ENCODE results near the gene TXNIP. TPM values are rescaled to one million over a fixed set of nuclear protein-coding genes. Genes with fewer than 3 reads are reported as not detected.

The TXNIP gene
- total and polyA plus RNA-seq, 4 donors: 178 to 1,810 (median 703) TPM

DNA sequence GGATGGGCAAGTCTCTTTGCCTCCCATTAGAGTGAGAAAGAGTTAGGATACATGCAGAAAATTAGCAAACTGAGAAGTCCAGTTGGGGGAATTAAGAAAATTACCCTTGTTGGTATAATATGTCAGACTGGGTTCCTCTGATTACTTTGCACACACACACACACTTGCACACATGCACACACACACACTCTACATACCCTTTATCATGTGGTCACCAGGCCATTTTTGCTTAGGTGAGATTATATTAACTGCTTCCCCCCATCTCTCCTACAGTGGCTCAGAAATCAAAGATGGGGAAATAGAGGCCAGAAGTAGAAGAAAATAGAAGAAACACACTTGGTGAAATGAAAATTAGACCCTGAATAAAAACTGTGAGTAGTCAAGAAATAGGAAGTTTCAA, 37.6 kb downstream of the TXNIP start:
- Histone ChIP-seq H3K9ac (ENCODE audit: insufficient read depth in 1 of 2, low read length in 2 of 2) (no peak overlapping the region), H3K27ac (ENCODE audit: low read depth in 1 of 2, low read length in 1 of 2) (no peak overlapping the region), H3K36me3 (ENCODE audit: control insufficient read depth in 4 of 4, insufficient read depth in 4 of 4, low read length in 4 of 4) (peaks cover 0 to 3% (median 0%) of the 10 kb centered on the region in 4 donors), H3K27me3 (ENCODE audit: control insufficient read depth in 3 of 3, insufficient read depth in 3 of 3, low read length in 2 of 3) (peaks cover 0 to 18% (median 4%) of the 10 kb centered on the region in 3 donors), H3K9me3 (ENCODE audit: control insufficient read depth in 4 of 4, insufficient read depth in 3 of 4, low read length in 3 of 4) (no peaks in the 10 kb centered on the region), H3K4me1 (ENCODE audit: control insufficient read depth in 5 of 5, insufficient read depth in 5 of 5, low read length in 5 of 5) (peaks cover 16 to 72% (median 23%) of the 10 kb centered on the region in 5 donors), H3K4me3 (no peak overlapping the region)
- TF ChIP-seq, protein P1, sequence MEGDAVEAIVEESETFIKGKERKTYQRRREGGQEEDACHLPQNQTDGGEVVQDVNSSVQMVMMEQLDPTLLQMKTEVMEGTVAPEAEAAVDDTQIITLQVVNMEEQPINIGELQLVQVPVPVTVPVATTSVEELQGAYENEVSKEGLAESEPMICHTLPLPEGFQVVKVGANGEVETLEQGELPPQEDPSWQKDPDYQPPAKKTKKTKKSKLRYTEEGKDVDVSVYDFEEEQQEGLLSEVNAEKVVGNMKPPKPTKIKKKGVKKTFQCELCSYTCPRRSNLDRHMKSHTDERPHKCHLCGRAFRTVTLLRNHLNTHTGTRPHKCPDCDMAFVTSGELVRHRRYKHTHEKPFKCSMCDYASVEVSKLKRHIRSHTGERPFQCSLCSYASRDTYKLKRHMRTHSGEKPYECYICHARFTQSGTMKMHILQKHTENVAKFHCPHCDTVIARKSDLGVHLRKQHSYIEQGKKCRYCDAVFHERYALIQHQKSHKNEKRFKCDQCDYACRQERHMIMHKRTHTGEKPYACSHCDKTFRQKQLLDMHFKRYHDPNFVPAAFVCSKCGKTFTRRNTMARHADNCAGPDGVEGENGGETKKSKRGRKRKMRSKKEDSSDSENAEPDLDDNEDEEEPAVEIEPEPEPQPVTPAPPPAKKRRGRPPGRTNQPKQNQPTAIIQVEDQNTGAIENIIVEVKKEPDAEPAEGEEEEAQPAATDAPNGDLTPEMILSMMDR (IDR thresholded peaks at IDR 0.05; ENCODE audit: control extremely low read depth, extremely low read depth): no peak
- ATAC-seq (ENCODE audit: insufficient read depth, low FRiP score): no peak
- DNase-seq: no peak

DNA sequence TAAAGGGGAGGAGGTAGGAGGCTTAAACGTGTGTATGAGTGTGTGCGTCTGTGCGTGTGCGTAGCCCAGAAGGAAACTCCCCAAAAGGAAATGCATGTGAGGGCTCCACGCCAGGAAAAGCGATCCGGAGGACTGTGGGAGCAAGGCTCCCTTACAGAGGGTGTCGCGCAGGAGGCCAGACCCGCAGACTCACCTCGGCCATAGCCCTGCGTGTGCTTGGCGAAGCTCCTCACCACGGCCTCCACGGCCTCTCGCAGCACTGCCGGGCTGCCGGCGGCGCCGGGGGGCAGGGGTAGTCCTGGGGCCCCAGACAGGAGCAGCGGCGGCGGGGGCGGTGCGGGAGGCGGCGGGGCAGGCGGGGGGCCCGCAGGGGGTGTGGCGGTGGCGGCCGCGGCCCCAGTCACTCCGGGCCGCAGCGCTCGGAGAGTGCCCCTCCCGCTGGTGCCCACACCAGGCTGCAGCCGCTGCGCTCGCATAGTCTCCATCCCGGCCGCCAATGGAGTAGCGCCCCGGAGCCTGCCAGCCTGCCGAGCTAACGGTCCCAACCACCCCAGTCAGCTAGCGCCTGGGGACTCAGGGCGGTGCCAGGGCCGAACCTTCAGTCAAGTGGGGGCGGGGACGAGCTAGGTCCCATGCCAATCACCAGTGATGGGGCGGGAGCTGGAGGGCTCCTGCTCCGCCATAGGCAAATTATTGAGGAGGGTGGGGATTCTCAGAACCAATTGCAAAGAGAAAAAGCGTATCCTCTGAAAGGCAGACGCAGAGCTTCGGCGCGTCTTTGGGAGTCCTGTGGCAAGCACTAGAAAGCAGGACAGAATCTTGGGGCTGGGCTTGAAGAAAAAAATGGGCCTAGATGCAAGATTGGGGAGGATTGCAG, 38.7 kb downstream of the TXNIP start, which contains the start of gene LIX1L:
LIX1L (minus strand) TSS at position 575 of the 877 bp plus-strand sequence; CDS start at position 485, 90 bp downstream.
- peaks cover 0 to 18% (median 4%) of the 10 kb centered on the region in 3 donors for H3K27me3 ChIP-seq (ENCODE audit: control insufficient read depth in 3 of 3, insufficient read depth in 3 of 3, low read length in 2 of 3)

DNA sequence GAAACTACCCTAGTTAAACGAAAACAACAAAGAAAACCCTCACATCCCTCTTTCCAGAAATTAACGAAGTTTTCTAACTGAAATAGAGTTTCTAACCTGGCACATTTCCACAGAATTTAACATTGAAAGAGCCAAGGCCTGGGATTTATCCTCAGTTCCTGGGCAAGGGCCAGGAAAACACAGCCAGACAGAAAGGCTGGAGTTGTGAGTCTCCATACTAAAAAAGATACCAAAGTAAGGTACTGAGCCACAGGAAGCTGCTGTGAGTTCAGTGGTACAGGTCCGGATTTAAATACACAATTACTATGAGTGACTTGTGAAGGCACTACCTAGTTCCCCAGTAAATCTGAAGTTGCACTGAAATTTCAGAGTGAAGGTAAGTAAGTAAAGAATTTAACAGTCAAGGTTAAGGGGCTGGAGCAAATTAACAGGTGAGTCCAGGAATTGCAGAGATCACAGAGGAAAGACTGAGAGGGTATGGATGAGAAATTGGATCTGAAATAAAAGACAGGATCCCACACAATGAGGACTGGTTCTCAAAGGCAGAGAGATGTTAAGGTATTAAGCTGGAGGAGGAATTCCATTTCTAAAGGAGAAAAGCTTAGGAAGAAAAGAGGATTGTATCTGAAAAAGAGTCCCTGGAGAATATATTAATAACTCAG, 39.5 kb downstream of the TXNIP start:
- H3K27ac ChIP-seq (ENCODE audit: low read depth in 1 of 2, low read length in 1 of 2): peak overlapping the region; percentile 44 to 98
- peaks cover 0 to 6% (median 1%) of the 10 kb centered on the region in 4 donors for H3K36me3 ChIP-seq (ENCODE audit: control insufficient read depth in 4 of 4, insufficient read depth in 4 of 4, low read length in 4 of 4)
- ATAC-seq (ENCODE audit: insufficient read depth, low FRiP score) (no peak), DNase-seq (peak; percentile 65 to 91 (median 89))
- WGBS, 2 donors: 13 to 16% methylated on average over 3 of the region's 3 CpGs
- H3K9me3 ChIP-seq (ENCODE audit: control insufficient read depth in 4 of 4, insufficient read depth in 3 of 4, low read length in 3 of 4): no peaks in the 10 kb centered on the region
- H3K9ac ChIP-seq (ENCODE audit: insufficient read depth in 1 of 2, low read length in 2 of 2): peak overlapping the region; percentile 17 to 96
- H3K27me3 ChIP-seq (ENCODE audit: control insufficient read depth in 3 of 3, insufficient read depth in 3 of 3, low read length in 2 of 3): peaks cover 0 to 15% (median 2%) of the 10 kb centered on the region in 3 donors
- TF ChIP-seq, protein P1 (IDR thresholded peaks at IDR 0.05; ENCODE audit: control extremely low read depth, extremely low read depth): no peak
- H3K4me3 ChIP-seq: peak overlapping the region; percentile 30
- H3K4me1 ChIP-seq (ENCODE audit: control insufficient read depth in 5 of 5, insufficient read depth in 5 of 5, low read length in 5 of 5): peaks cover 9 to 56% (median 15%) of the 10 kb centered on the region in 5 donors

More for the DNA sequence above, 38.7 kb downstream of the TXNIP start, which contains the start of gene LIX1L:
- Histone ChIP-seq H3K4me1 (ENCODE audit: control insufficient read depth in 5 of 5, insufficient read depth in 5 of 5, low read length in 5 of 5) (peaks cover 12 to 61% (median 16%) of the 10 kb centered on the region in 5 donors), H3K9me3 (ENCODE audit: control insufficient read depth in 4 of 4, insufficient read depth in 3 of 4, low read length in 3 of 4) (no peaks in the 10 kb centered on the region), H3K27ac (ENCODE audit: low read depth in 1 of 2, low read length in 1 of 2) (peak within 1 kb of the TSS; percentile 95 to 98), H3K9ac (ENCODE audit: insufficient read depth in 1 of 2, low read length in 2 of 2) (peak within 1 kb of the TSS; percentile 17 to 96), H3K4me3 (peak within 1 kb of the TSS; percentile 67), H3K36me3 (ENCODE audit: control insufficient read depth in 4 of 4, insufficient read depth in 4 of 4, low read length in 4 of 4) (peaks cover 0 to 3% (median 0%) of the 10 kb centered on the region in 4 donors)
- TF ChIP-seq, protein P1 (IDR thresholded peaks at IDR 0.05; ENCODE audit: control extremely low read depth, extremely low read depth): no peak
- ATAC-seq (ENCODE audit: insufficient read depth, low FRiP score) (peak; percentile 92), DNase-seq (peak; percentile 97 to 99 (median 98))
- 0 to 1% methylated on average over 60 of the region's 60 CpGs for WGBS, 2 donors

Data from lung (tissue), 12 donors.